Measurements from ENCODE around the gene KRABD2. TPM values are rescaled to one million over a fixed set of nuclear protein-coding genes. Genes with fewer than 3 reads are reported as not detected.

KRABD2 gene

GRCh38 chr17:8333281-8333680, 43.2 kb downstream of the KRABD2 start:
- Histone ChIP-seq H3K4me2 (ENCODE audit: insufficient read depth, low read length) (no peak overlapping the region), H3K27ac (ENCODE audit: low read depth, low read length) (no peak overlapping the region)

GRCh38 chr17:8332688-8333087, 43.8 kb downstream of the KRABD2 start:
- H2AFZ ChIP-seq (ENCODE audit: low read length), result no peak overlapping the region
- H3K9me3 ChIP-seq (ENCODE audit: low read depth, low read length), result no peaks in the 10 kb centered on the region
- no peak overlapping the region for H3K4me3 ChIP-seq (ENCODE audit: insufficient read depth, low read length)
- H3K4me2 ChIP-seq (ENCODE audit: insufficient read depth, low read length), result no peak overlapping the region
- no peaks in the 10 kb centered on the region for H3K36me3 ChIP-seq (ENCODE audit: insufficient read depth, low read length)
- no peaks in the 10 kb centered on the region for H3K79me2 ChIP-seq (ENCODE audit: insufficient read depth, low read length)
- no peaks in the 10 kb centered on the region for H3K4me1 ChIP-seq (ENCODE audit: insufficient read depth, low read length)
- TF ChIP-seq CTCF (IDR thresholded peaks at IDR 0.05; ENCODE audit: extremely low read depth, low read depth, low read length), result no peak
- no peaks in the 10 kb centered on the region for H3K27me3 ChIP-seq (ENCODE audit: insufficient read depth, low read length)
- H4K20me1 ChIP-seq (ENCODE audit: insufficient read depth, low read length), result no peaks in the 10 kb centered on the region
- DNase-seq (ENCODE audit: insufficient read length, low spot score, missing footprints), result no peak
- H3K27ac ChIP-seq (ENCODE audit: low read depth, low read length), result no peak overlapping the region

More at GRCh38 chr17:8333281-8333680, 43.2 kb downstream of the KRABD2 start:
- H3K79me2 ChIP-seq (ENCODE audit: insufficient read depth, low read length), result no peaks in the 10 kb centered on the region
- DNase-seq (ENCODE audit: insufficient read length, low spot score, missing footprints), result no peak
- H3K27me3 ChIP-seq (ENCODE audit: insufficient read depth, low read length), result no peaks in the 10 kb centered on the region
- no peak overlapping the region for H2AFZ ChIP-seq (ENCODE audit: low read length)
- no peak for TF ChIP-seq CTCF (IDR thresholded peaks at IDR 0.05; ENCODE audit: extremely low read depth, low read depth, low read length)
- H3K4me1 ChIP-seq (ENCODE audit: insufficient read depth, low read length), result peaks cover 2% of the 10 kb centered on the region
- no peaks in the 10 kb centered on the region for H3K36me3 ChIP-seq (ENCODE audit: insufficient read depth, low read length)
- no peak overlapping the region for H3K4me3 ChIP-seq (ENCODE audit: insufficient read depth, low read length)
- no peaks in the 10 kb centered on the region for H3K9me3 ChIP-seq (ENCODE audit: low read depth, low read length)
- H4K20me1 ChIP-seq (ENCODE audit: insufficient read depth, low read length), result no peaks in the 10 kb centered on the region

GRCh38 chr17:8332128-8332527, 44.4 kb downstream of the KRABD2 start:
- no peak overlapping the region for H3K4me3 ChIP-seq (ENCODE audit: insufficient read depth, low read length)
- no peaks in the 10 kb centered on the region for H4K20me1 ChIP-seq (ENCODE audit: insufficient read depth, low read length)
- TF ChIP-seq CTCF (IDR thresholded peaks at IDR 0.05; ENCODE audit: extremely low read depth, low read depth, low read length), result no peak
- H3K9me3 ChIP-seq (ENCODE audit: low read depth, low read length), result no peaks in the 10 kb centered on the region
- no peak overlapping the region for H2AFZ ChIP-seq (ENCODE audit: low read length)
- H3K27me3 ChIP-seq (ENCODE audit: insufficient read depth, low read length), result no peaks in the 10 kb centered on the region
- H3K27ac ChIP-seq (ENCODE audit: low read depth, low read length), result no peak overlapping the region
- H3K79me2 ChIP-seq (ENCODE audit: insufficient read depth, low read length), result no peaks in the 10 kb centered on the region
- peaks cover under 1% of the 10 kb centered on the region for H3K4me1 ChIP-seq (ENCODE audit: insufficient read depth, low read length)
- DNase-seq (ENCODE audit: insufficient read length, low spot score, missing footprints), result no peak
- no peak overlapping the region for H3K4me2 ChIP-seq (ENCODE audit: insufficient read depth, low read length)
- H3K36me3 ChIP-seq (ENCODE audit: insufficient read depth, low read length), result no peaks in the 10 kb centered on the region

GRCh38 chr17:8327303-8327649, 49.2 kb downstream of the KRABD2 start:
- Histone ChIP-seq H3K27me3 (ENCODE audit: insufficient read depth, low read length) (no peaks in the 10 kb centered on the region), H3K79me2 (ENCODE audit: insufficient read depth, low read length) (no peaks in the 10 kb centered on the region), H4K20me1 (ENCODE audit: insufficient read depth, low read length) (no peaks in the 10 kb centered on the region), H3K9me3 (ENCODE audit: low read depth, low read length) (no peaks in the 10 kb centered on the region), H3K4me2 (ENCODE audit: insufficient read depth, low read length) (peak overlapping the region; percentile 84), H3K27ac (ENCODE audit: low read depth, low read length) (no peak overlapping the region), H2AFZ (ENCODE audit: low read length) (peak overlapping the region; percentile 92), H3K36me3 (ENCODE audit: insufficient read depth, low read length) (no peaks in the 10 kb centered on the region), H3K4me3 (ENCODE audit: insufficient read depth, low read length) (peak overlapping the region; percentile 78), H3K4me1 (ENCODE audit: insufficient read depth, low read length) (peaks cover 5% of the 10 kb centered on the region)
- DNase-seq (ENCODE audit: insufficient read length, low spot score, missing footprints), result peak; percentile 82
- TF ChIP-seq CTCF (IDR thresholded peaks at IDR 0.05; ENCODE audit: extremely low read depth, low read depth, low read length), result no peak

Small RNA genes lying within 50 kb of the gene (small RNA-seq; reads per million reads assigned to genes)
- not detected for gene RF00265

Other genes with a start within 250 kb of the KRABD2 start
- 11.2 and 16.6 TPM in 2 replicates for gene PER1, start 224.3 kb downstream of the KRABD2 start, total RNA-seq
- 5.3 and 5.4 TPM in 2 replicates for gene VAMP2, start 213.8 kb downstream of the KRABD2 start, total RNA-seq
- gene TMEM107, start 200.3 kb downstream of the KRABD2 start, total RNA-seq, result 8.3 and 8.8 TPM in 2 replicates
- 9.4 and 11.5 TPM in 2 replicates for gene BORCS6, start 186.5 kb downstream of the KRABD2 start, total RNA-seq
- gene AURKB, start 166.1 kb downstream of the KRABD2 start, total RNA-seq, result 3.6 and 4.7 TPM in 2 replicates
- 6.2 and 7.6 TPM in 2 replicates for gene CTC1, start 128.6 kb downstream of the KRABD2 start, total RNA-seq
- 14.1 and 18.8 TPM in 2 replicates for gene PFAS, start 127.4 kb downstream of the KRABD2 start, total RNA-seq
- gene RANGRF, start 88.0 kb downstream of the KRABD2 start, total RNA-seq, result 8.0 and 8.3 TPM in 2 replicates
- gene SLC25A35, start 81.3 kb downstream of the KRABD2 start, total RNA-seq, result 1.1 and 2.1 TPM in 2 replicates
- not detected in 2 replicates for gene ARHGEF15, start 66.5 kb downstream of the KRABD2 start, total RNA-seq
- gene ODF4, start 36.9 kb downstream of the KRABD2 start, total RNA-seq, result not detected in 2 replicates
- 1,921 and 2,089 TPM in 2 replicates for gene RPL26, start 6.5 kb upstream of the KRABD2 start, total RNA-seq
- gene RNF222, start 21.1 kb upstream of the KRABD2 start, total RNA-seq, result not detected in 2 replicates
- 69.8 and 72.8 TPM in 2 replicates for gene NDEL1, start 59.2 kb upstream of the KRABD2 start, total RNA-seq